ENCODE measurements around the gene GRHL1. TPM values are rescaled to one million over a fixed set of nuclear protein-coding genes. Genes with fewer than 3 reads are reported as not detected.

GRHL1 gene
- total RNA-seq, 1 experiment from 2014 or later, result 10.3 TPM

DNA sequence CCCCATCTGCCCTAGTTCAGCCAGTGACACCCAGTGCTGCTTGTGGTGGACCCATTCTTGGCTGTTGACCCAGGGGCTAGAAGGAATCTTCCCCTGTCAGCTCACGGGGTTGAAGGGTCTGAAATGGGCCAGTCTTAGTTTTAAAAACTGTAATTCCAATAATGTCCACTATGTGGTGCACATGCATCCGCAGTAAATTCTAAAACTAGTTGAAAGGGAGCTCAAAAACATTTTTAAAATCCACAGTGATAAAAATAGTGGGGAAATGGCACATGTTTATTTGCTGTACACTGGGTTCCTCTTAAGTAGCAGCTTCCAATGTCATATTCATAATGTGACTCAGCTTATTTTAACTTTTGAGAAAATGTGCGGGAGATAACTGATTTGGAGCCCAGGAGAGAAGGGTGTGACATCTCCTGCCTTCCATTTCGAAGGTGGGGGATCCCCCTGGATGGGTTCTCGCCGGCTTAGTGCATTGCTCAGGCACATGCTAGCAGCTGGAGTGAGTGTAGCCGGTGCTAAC is 32.8 kb downstream of the GRHL1 start:
- no peak overlapping the region for H3K4me2 ChIP-seq (ENCODE audit: low read length)
- H3K9me3 ChIP-seq (ENCODE audit: low read length), result no peaks in the 10 kb centered on the region
- DNase-seq, result peak; percentile 78
- H2AFZ ChIP-seq (ENCODE audit: low read length), result no peak overlapping the region
- no TSS peak for BruUV-seq (replicated peaks)
- CTCF ChIA-PET, result interaction anchor here (0.5 to 1.7 kb wide), 19 partner anchors 9 to 510 kb away, joined by 3 to 11 read pairs (median 5); partner anchors contain the start of gene KLF11
- H3K27ac ChIP-seq (ENCODE audit: low read length), result no peak overlapping the region
- TF ChIP-seq CTCF (conservative IDR thresholded peaks at IDR 0.05; ENCODE audit: low read depth, low read length) (peak; percentile 79), EZH2phosphoT487 (IDR thresholded peaks at IDR 0.05; ENCODE audit: borderline replicate concordance, low read length) (no peak)
- H3K9me2 ChIP-seq (replicated peaks; ENCODE audit: low read length), result no peaks in the 10 kb centered on the region
- peak; percentile 43; the same call in 1 of the 2 replicates for ATAC-seq
- H3F3A ChIP-seq (ENCODE audit: low read length, unreplicated experiment), result no peaks in the 10 kb centered on the region
- no peak overlapping the region for H3K4me3 ChIP-seq (ENCODE audit: low read length)
- POLR2A ChIA-PET (ENCODE audit: unreplicated experiment), result interaction anchor here (0.6 kb wide), 1 partner anchor 113 kb away, joined by 3 read pairs; no protein-coding TSS in a partner anchor
- intact Hi-C loops (cut with micrococcal nuclease), result loop anchor here (1.0 to 2.0 kb wide), 2 partner anchors 45 to 64 kb away; no protein-coding TSS in a partner anchor
- H3K27me3 ChIP-seq (ENCODE audit: low read length), result no peaks in the 10 kb centered on the region
- no peaks in the 10 kb centered on the region for H3K79me2 ChIP-seq (ENCODE audit: low read length)
- H3K9ac ChIP-seq (ENCODE audit: low read length), result no peak overlapping the region
- H3K4me1 ChIP-seq (ENCODE audit: insufficient read depth, low read length), result 0 out of 2 replicates have a peak, but pooled peaks cover 3% of the 10 kb centered on the region
- no peaks in the 10 kb centered on the region for H4K20me1 ChIP-seq (ENCODE audit: low read length)
- H3K36me3 ChIP-seq (ENCODE audit: low read depth, low read length), result no peaks in the 10 kb centered on the region

DNA sequence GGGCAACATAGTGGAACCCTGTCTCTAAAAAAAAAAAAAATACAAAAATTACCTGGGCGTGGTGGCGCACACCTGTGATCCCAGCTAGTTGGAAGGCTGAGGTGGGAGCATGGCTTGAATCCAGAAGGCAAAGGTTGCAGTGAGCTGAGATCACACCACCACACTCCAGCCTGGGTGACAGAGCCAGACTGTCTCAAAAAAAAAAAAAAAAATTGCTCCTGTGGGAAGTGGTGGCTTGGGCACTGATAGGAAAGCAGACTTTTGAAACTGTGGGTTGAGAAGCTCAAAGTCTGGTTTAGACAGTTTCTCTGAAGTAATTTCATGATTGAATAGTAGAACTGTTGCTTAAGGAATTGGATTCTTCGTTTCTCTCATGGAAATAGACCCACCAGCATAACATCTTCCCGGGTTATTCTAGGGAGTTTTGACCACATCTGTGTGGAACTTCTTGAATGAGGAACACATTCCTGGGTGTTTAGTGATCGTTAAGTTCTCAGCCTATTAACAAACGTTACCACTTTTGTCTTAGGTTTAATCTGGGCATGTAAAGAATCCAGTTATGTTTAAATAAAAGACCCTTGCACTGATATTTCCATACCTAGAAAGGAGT is 33.5 kb downstream of the GRHL1 start:
- no peaks in the 10 kb centered on the region for H3K79me2 ChIP-seq (ENCODE audit: low read length)
- H3K4me2 ChIP-seq (ENCODE audit: low read length), result no peak overlapping the region
- no peaks in the 10 kb centered on the region for H3K9me2 ChIP-seq (replicated peaks; ENCODE audit: low read length)
- POLR2A ChIA-PET (ENCODE audit: unreplicated experiment), result no interaction called here
- H2AFZ ChIP-seq (ENCODE audit: low read length), result no peak overlapping the region
- H3K4me1 ChIP-seq (ENCODE audit: insufficient read depth, low read length), result 0 out of 2 replicates have a peak, but pooled peaks cover 3% of the 10 kb centered on the region
- no peaks in the 10 kb centered on the region for H3K9me3 ChIP-seq (ENCODE audit: low read length)
- no TSS peak for BruUV-seq (replicated peaks)
- no peaks in the 10 kb centered on the region for H3K36me3 ChIP-seq (ENCODE audit: low read depth, low read length)
- intact Hi-C loops (cut with micrococcal nuclease), result loop anchor here (1.0 to 2.0 kb wide), 2 partner anchors 44 to 63 kb away; no protein-coding TSS in a partner anchor
- H3K9ac ChIP-seq (ENCODE audit: low read length), result no peak overlapping the region
- DNase-seq (no peak), ATAC-seq (no peak)
- H3K4me3 ChIP-seq (ENCODE audit: low read length), result no peak overlapping the region
- no peaks in the 10 kb centered on the region for H4K20me1 ChIP-seq (ENCODE audit: low read length)
- no peak overlapping the region for H3K27ac ChIP-seq (ENCODE audit: low read length)
- no peaks in the 10 kb centered on the region for H3K27me3 ChIP-seq (ENCODE audit: low read length)
- TF ChIP-seq EZH2phosphoT487 (IDR thresholded peaks at IDR 0.05; ENCODE audit: borderline replicate concordance, low read length), result no peak
- TF ChIP-seq EZH2 (IDR thresholded peaks at IDR 0.05; ENCODE audit: low read length, unreplicated experiment), result no peak
- TF ChIP-seq CTCF (conservative IDR thresholded peaks at IDR 0.05; ENCODE audit: low read depth, low read length), result no peak
- no peaks in the 10 kb centered on the region for H3F3A ChIP-seq (ENCODE audit: low read length, unreplicated experiment)
- CTCF ChIA-PET, result interaction anchor here (0.6 to 1.7 kb wide), 16 partner anchors 9 to 511 kb away, joined by 3 to 11 read pairs (median 5); partner anchors contain the start of gene KLF11

Data from PC-3 (cell line).